ENCODE measurements around the gene NACC2.

NACC2 gene

GRCh38 chr9:136020206-136020605 is 74.9 kb downstream of the NACC2 start:
- DNase-seq: no peak

- DNase-seq: no peak
These were observed 75.4 kb downstream of the NACC2 start for GRCh38 chr9:136019681-136020060.

GRCh38 chr9:136019041-136019680 is 75.9 kb downstream of the NACC2 start:
- no peak for DNase-seq

GRCh38 chr9:136018257-136019031 is 76.6 kb downstream of the NACC2 start:
- no peak for DNase-seq

- no peak for DNase-seq
These were observed 77.5 kb downstream of the NACC2 start for GRCh38 chr9:136017289-136018190.

GRCh38 chr9:136016572-136017288 is 78.4 kb downstream of the NACC2 start:
- DNase-seq: no peak

GRCh38 chr9:136015656-136016571 is 79.2 kb downstream of the NACC2 start:
- DNase-seq: no peak

GRCh38 chr9:136014924-136015633 is 80.0 kb downstream of the NACC2 start:
- no peak for DNase-seq

GRCh38 chr9:136014147-136014923 is 80.8 kb downstream of the NACC2 start:
- DNase-seq: no peak

- DNase-seq: no peak
These were observed 81.5 kb downstream of the NACC2 start for GRCh38 chr9:136013524-136014034.

- no peak for DNase-seq
These were observed 82.0 kb downstream of the NACC2 start for GRCh38 chr9:136013116-136013515.

GRCh38 chr9:136012651-136013050 is 82.4 kb downstream of the NACC2 start:
- no peak for DNase-seq

- DNase-seq: no peak
These were observed 83.2 kb downstream of the NACC2 start for GRCh38 chr9:136011703-136012496.

- no peak for DNase-seq
These were observed 83.8 kb downstream of the NACC2 start for GRCh38 chr9:136011376-136011702.

- no peak for DNase-seq
These were observed 84.3 kb downstream of the NACC2 start for GRCh38 chr9:136010615-136011361.

- DNase-seq: no peak
These were observed 84.9 kb downstream of the NACC2 start for GRCh38 chr9:136010176-136010575.

- DNase-seq: no peak
These were observed 85.6 kb downstream of the NACC2 start for GRCh38 chr9:136009516-136009915.

- no peak for DNase-seq
These were observed 86.4 kb downstream of the NACC2 start for GRCh38 chr9:136008693-136008997.
